GM12865 (cell line): ENCODE measurements around the gene ADARB2.
"Not testable (repeated sequence)": the region's sequence is repeated elsewhere in the genome, so short reads cannot be mapped to it uniquely, and the experiment has no call there.

Experiments
- DNase-seq: peaks from one replicate; pipeline ENCODE4 v3.0.0; 2010; ENCODE audit warnings: low read depth
- H3K4me3 ChIP-seq: 2 replicates; pipeline ENCODE4 v1.5.1; 2011; ENCODE audit warnings: mild to moderate bottlenecking, low read depth, low read length, control low read depth
- CTCF ChIP-seq: IDR thresholded peaks from 2 replicates; pipeline ENCODE4 v1.5.1; 2011; ENCODE audit warnings: low read length, control low read depth, low read depth, inconsistent platforms; ENCODE audit not compliant: insufficient read depth; ENCODE audit errors: missing control alignments

Gene ADARB2

GRCh38 chr10:1253523-1254353 is 483.6 kb downstream of the ADARB2 start:
- H3K4me3 ChIP-seq, result no peak overlapping the region
- DNase-seq, result peak; percentile 9
- no peak for TF ChIP-seq CTCF

- H3K4me3 ChIP-seq, result no peak overlapping the region
- TF ChIP-seq CTCF, result no peak
- no peak for DNase-seq
Observed at GRCh38 chr10:1251769-1252168, 485.6 kb downstream of the ADARB2 start.

GRCh38 chr10:1249142-1249920 is 488.0 kb downstream of the ADARB2 start:
- no peak overlapping the region for H3K4me3 ChIP-seq
- no peak for DNase-seq
- TF ChIP-seq CTCF, result no peak

GRCh38 chr10:1248262-1248630 is 489.1 kb downstream of the ADARB2 start:
- DNase-seq, H3K4me3 ChIP-seq: not testable (repeated sequence)

- no peak for TF ChIP-seq CTCF
- H3K4me3 ChIP-seq, result no peak overlapping the region
- DNase-seq, result no peak
Observed at GRCh38 chr10:1247598-1248261, 489.6 kb downstream of the ADARB2 start.

- TF ChIP-seq CTCF, result no peak
- DNase-seq, result no peak
- H3K4me3 ChIP-seq, result no peak overlapping the region
Observed at GRCh38 chr10:1244493-1244892, 492.8 kb downstream of the ADARB2 start.
